ENCODE data around the gene FAM210B.

DNA sequence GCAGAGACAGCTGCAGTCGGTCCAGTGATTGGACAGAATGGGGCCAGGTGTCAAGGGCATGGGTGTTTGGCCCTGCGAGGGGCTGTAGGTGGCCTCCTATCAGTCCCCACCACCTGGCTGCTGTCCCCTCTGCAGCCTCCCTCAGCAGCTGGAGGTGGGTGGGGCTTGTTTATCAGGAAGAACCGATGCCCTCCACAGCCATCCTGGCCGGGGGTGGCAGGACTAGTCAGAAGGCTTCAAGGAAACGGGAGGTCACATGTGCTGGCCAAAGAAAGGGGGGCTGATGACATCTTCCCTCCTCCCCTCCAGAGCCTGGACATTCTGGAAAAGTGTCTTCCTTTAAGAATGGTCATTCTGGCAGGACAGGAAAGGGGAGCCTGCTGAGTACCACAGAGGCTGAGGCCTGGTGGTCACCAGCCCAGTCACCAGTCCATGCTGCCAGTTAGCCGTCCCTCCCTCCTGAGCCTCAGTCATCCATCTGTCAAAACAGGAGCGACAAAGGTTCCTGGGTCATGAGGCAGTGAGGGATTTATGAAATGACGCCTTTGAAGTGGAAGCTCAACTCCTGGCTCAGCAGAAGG is 4.1 kb downstream of the FAM210B start:
- TF ChIP-seq POLR2AphosphoS5 (IDR thresholded peaks at IDR 0.05), result no peak
- TF ChIP-seq CTCF (IDR thresholded peaks at IDR 0.05), result no peak
- no peak for TF ChIP-seq POLR2A (IDR thresholded peaks at IDR 0.05)
